ENCODE data around the gene LIMCH1.
A peak's percentile ranks its signal among the peaks of the same experiment; 100 is the strongest.

The LIMCH1 gene

DNA sequence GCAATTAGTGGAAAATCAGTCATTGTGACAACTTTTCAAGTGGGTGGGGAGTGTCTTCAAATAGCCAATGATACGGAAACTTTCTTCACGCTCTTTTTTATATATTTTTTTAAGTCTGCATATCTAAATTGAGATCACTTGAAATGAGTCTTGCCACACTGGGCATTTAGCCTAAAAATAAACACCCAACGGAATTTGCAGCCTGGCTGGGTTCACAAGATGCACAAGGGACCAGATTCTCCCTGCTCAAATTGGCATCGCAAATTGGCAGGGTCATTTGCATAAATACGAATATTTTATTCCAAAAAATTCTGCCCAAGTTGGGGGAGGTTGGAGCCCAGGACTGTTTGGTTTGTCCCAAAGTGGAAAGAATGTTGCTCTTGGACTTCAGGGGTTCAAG, 87.6 kb downstream of the LIMCH1 start:
- DNase-seq = no peak
- peaks cover 4% of the 10 kb centered on the region for H3K27me3 Mint-ChIP-seq (ENCODE audit: low read depth, poor library complexity)
- no peak overlapping the region for H3K4me3 Mint-ChIP-seq
- H3K4me1 Mint-ChIP-seq = peaks cover 52% of the 10 kb centered on the region
- peaks cover 17% of the 10 kb centered on the region for H3K36me3 Mint-ChIP-seq (ENCODE audit: low read depth)
- TF ChIP-seq, protein P1, sequence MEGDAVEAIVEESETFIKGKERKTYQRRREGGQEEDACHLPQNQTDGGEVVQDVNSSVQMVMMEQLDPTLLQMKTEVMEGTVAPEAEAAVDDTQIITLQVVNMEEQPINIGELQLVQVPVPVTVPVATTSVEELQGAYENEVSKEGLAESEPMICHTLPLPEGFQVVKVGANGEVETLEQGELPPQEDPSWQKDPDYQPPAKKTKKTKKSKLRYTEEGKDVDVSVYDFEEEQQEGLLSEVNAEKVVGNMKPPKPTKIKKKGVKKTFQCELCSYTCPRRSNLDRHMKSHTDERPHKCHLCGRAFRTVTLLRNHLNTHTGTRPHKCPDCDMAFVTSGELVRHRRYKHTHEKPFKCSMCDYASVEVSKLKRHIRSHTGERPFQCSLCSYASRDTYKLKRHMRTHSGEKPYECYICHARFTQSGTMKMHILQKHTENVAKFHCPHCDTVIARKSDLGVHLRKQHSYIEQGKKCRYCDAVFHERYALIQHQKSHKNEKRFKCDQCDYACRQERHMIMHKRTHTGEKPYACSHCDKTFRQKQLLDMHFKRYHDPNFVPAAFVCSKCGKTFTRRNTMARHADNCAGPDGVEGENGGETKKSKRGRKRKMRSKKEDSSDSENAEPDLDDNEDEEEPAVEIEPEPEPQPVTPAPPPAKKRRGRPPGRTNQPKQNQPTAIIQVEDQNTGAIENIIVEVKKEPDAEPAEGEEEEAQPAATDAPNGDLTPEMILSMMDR (IDR thresholded peaks at IDR 0.05) = no peak
- peak overlapping the region; percentile 66 for H3K27ac Mint-ChIP-seq
- H3K9me3 Mint-ChIP-seq = no peaks in the 10 kb centered on the region

DNA sequence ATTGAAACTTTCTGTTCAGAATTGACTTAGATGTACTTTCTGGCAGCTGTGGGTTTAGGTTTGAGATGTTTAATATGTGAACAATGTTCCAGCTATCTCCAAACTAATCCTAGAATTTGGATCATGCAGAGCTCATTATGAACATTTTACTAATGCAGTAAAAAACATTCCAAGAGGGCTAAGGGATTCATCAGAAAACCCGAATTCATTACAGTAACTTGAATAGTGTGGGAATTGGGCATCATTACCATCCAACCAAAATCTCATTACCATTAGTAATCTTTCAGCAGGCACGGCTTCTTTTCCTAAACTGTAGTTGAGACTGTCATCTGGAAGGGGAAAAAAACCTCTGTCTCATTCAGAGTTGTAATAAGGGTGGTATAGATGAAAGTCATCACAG, 91.0 kb downstream of the LIMCH1 start:
- no peak for DNase-seq
- TF ChIP-seq, protein P1 (IDR thresholded peaks at IDR 0.05) = no peak
- Mint-ChIP-seq H3K36me3 (ENCODE audit: low read depth) (peaks cover 17% of the 10 kb centered on the region), H3K27me3 (ENCODE audit: low read depth, poor library complexity) (peaks cover 8% of the 10 kb centered on the region), H3K27ac (no peak overlapping the region), H3K4me1 (peaks cover 56% of the 10 kb centered on the region), H3K4me3 (no peak overlapping the region), H3K9me3 (no peaks in the 10 kb centered on the region)

GRCh38 chr4:41631523-41631922, 93.6 kb downstream of the LIMCH1 start:
- H3K4me3 Mint-ChIP-seq = no peak overlapping the region

DNA sequence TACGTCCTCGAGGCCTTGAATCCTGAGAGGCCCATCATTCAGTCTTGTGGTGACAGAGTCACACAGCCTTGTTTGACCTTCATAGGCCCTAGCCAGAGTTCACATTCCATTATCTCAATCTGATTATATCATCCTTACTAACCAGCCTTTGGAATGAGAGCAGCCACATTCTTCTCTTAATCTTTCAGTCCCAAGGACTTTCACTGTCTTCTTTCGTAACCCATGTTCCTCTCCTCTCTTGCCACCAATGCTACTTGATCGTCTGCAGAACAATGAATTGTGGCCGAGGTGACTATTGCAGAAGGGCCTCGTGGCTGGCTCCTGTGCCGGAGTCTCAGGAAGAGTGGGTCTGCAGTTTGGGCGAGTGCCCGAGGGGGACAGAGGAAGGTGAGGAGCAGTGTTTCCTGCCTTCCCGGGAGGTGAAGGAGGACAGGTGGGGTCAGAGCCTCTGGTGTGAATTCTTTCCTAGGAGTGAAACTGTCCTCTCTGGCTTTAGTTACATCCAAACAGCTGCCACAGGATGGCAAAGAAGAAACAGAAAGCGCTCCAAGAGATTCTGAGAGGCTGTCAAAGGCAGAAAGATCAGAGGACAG, 94.6 kb downstream of the LIMCH1 start:
- DNase-seq = no peak
- peaks cover 15% of the 10 kb centered on the region for H3K36me3 Mint-ChIP-seq (ENCODE audit: low read depth)
- H3K4me1 Mint-ChIP-seq = peaks cover 40% of the 10 kb centered on the region
- peaks cover 5% of the 10 kb centered on the region for H3K27me3 Mint-ChIP-seq (ENCODE audit: low read depth, poor library complexity)
- no peak overlapping the region for H3K4me3 Mint-ChIP-seq
- H3K9me3 Mint-ChIP-seq = no peaks in the 10 kb centered on the region
- TF ChIP-seq, protein P1 (IDR thresholded peaks at IDR 0.05) = no peak
- peak overlapping the region; percentile 86 for H3K27ac Mint-ChIP-seq

More at GRCh38 chr4:41631523-41631922, 93.6 kb downstream of the LIMCH1 start:
- no peaks in the 10 kb centered on the region for H3K9me3 Mint-ChIP-seq
- H3K27me3 Mint-ChIP-seq (ENCODE audit: low read depth, poor library complexity) = peaks cover 5% of the 10 kb centered on the region
- H3K36me3 Mint-ChIP-seq (ENCODE audit: low read depth) = peaks cover 15% of the 10 kb centered on the region
- no peak for DNase-seq
- TF ChIP-seq, protein P1 (IDR thresholded peaks at IDR 0.05) = no peak
- H3K4me1 Mint-ChIP-seq = peaks cover 34% of the 10 kb centered on the region
- no peak overlapping the region for H3K27ac Mint-ChIP-seq

DNA sequence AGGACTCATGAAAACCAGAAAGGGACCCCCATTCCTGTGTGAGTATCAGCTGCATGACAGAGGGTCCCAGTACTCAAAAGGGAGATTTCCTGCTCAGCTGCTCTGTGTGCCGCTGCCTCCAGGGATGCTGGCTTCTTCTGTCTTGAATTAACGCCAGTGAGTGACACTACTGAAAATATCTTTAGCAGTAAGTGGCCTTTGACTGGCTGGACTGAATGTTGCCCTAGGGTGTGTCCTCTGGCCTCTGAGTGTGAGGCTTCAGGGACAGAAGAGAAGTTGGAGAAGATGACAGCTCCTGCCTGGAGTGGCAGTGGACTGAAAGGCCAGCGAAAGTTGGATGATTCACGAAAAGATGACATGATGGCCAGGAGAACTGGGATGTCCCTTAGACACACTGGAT, 95.4 kb downstream of the LIMCH1 start:
- Mint-ChIP-seq H3K4me1 (peaks cover 40% of the 10 kb centered on the region), H3K4me3 (no peak overlapping the region), H3K9me3 (no peaks in the 10 kb centered on the region), H3K36me3 (ENCODE audit: low read depth) (peaks cover 15% of the 10 kb centered on the region), H3K27me3 (ENCODE audit: low read depth, poor library complexity) (peaks cover 5% of the 10 kb centered on the region), H3K27ac (peak overlapping the region; percentile 30)
- DNase-seq = no peak
- TF ChIP-seq, protein P1 (IDR thresholded peaks at IDR 0.05) = no peak

DNA sequence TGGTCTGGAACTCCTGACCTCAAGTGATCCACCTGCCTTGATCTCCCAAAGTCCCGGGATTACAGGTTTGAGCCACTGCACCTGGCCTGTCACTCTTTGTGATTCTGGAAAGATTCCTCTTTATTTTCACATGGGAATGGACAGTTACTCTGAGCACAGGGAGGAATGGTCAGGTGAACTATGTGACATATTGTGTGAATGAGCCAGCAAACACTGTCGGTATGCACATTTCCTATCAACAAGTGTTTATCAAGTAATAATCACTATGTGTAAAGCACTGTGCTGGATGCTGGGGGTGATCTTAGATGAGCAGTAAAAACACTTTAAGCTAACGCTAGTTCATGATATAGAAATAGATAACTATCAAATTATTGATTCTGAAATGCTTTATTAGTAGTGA, 97.5 kb downstream of the LIMCH1 start:
- peaks cover 9% of the 10 kb centered on the region for H3K36me3 Mint-ChIP-seq (ENCODE audit: low read depth)
- DNase-seq = no peak
- H3K27me3 Mint-ChIP-seq (ENCODE audit: low read depth, poor library complexity) = peaks cover 5% of the 10 kb centered on the region
- peak overlapping the region; percentile 59 for H3K27ac Mint-ChIP-seq
- TF ChIP-seq, protein P1 (IDR thresholded peaks at IDR 0.05) = no peak
- H3K9me3 Mint-ChIP-seq = no peaks in the 10 kb centered on the region
- no peak overlapping the region for H3K4me3 Mint-ChIP-seq
- peaks cover 57% of the 10 kb centered on the region for H3K4me1 Mint-ChIP-seq
